H1 (cell line): ENCODE data around the gene NFKBIE. TPM values are rescaled to one million over a fixed set of nuclear protein-coding genes. Genes with fewer than 3 reads are reported as not detected.

Experiments
- CTCF ChIA-PET: fragments of 300-600 bp; sonication (Branson Sonifier 250); formaldehyde crosslinking; loops from one replicate; lab custom pipeline; 2021; ENCODE audit not compliant: partially characterized antibody; lab: Charles Lee
- POLR2A ChIA-PET: fragments of 300-600 bp; sonication (Branson Sonifier 250); formaldehyde crosslinking; loops from one replicate; lab custom pipeline; 2021; ENCODE audit warnings: inconsistent platforms; ENCODE audit not compliant: partially characterized antibody; lab: Charles Lee
- DNase-seq, 2 experiments: peaks; one replicate each; pipeline versions ENCODE4 v3.0.0 to v3.0.0-alpha.2; 2010 to 2022; ENCODE audit warnings: low spot score in 2 of 2, low read depth in 1 of 2, mixed read lengths in 1 of 2
- FAIRE-seq: peaks from 2 replicates; lab custom pipeline; 2011; peaks lifted over from hg19 to GRCh38; lab: Jason Lieb, UNC
- H2AFZ ChIP-seq: 2 replicates; pipeline ENCODE4 v1.8.1; 2012; ENCODE audit warnings: low read length, inconsistent platforms
- H2AK5ac ChIP-seq: 2 replicates; pipeline ENCODE4 v1.6.1; 2013; ENCODE audit warnings: low read depth, low read length
- H2BK120ac ChIP-seq: replicated peaks from 2 replicates; pipeline ENCODE3; 2013; ENCODE audit warnings: low read depth, low read length, inconsistent platforms
- H2BK12ac ChIP-seq: 2 replicates; pipeline ENCODE4 v1.6.1; 2013; ENCODE audit warnings: low read depth, low read length
- H2BK15ac ChIP-seq: 2 replicates; pipeline ENCODE4 v1.6.1; 2013; ENCODE audit warnings: low read length
- H2BK20ac ChIP-seq: 2 replicates; pipeline ENCODE4 v1.6.1; 2013; ENCODE audit warnings: low read length
- H2BK5ac ChIP-seq: 2 replicates; pipeline ENCODE4 v1.6.1; 2013; ENCODE audit warnings: low read depth, low read length
- H3K14ac ChIP-seq: 2 replicates; pipeline ENCODE4 v1.6.1; 2013; ENCODE audit warnings: inconsistent platforms; ENCODE audit not compliant: insufficient read length
- H3K18ac ChIP-seq: 2 replicates; pipeline ENCODE4 v1.6.1; 2013; ENCODE audit warnings: low read length; ENCODE audit errors: extremely low read depth
- H3K23ac ChIP-seq: 2 replicates; pipeline ENCODE4 v1.6.1; 2013; ENCODE audit warnings: inconsistent platforms; ENCODE audit not compliant: insufficient read length
- H3K23me2 ChIP-seq: 2 replicates; pipeline ENCODE4 v1.6.1; 2013; ENCODE audit warnings: low read depth, low read length
- H3K27ac ChIP-seq: 2 replicates; pipeline ENCODE4 v1.6.1; 2011; ENCODE audit warnings: low read depth, low read length, inconsistent platforms
- H3K27me3 ChIP-seq, 4 experiments: replicated peaks in 1 of 4; 1 replicate in 1 of 4; 2 replicates in 3 of 4; pipeline versions ENCODE4 v1.6.1 to v1.8.1; 2011 to 2013; ENCODE audit warnings: low read length in 3 of 4, mild to moderate bottlenecking in 3 of 4, inconsistent platforms in 2 of 4, mixed read lengths in 2 of 4, moderate library complexity in 1 of 4; ENCODE audit not compliant: control insufficient read depth in 3 of 4, insufficient read depth in 3 of 4; ENCODE audit errors: extremely low read depth in 1 of 4
- H3K36me3 ChIP-seq, 4 experiments: 2 replicates each; pipeline versions ENCODE4 v1.6.1 to v1.8.1; 2011 to 2013; ENCODE audit warnings: mild to moderate bottlenecking in 4 of 4, low read length in 3 of 4, moderate library complexity in 2 of 4, control low read depth in 1 of 4, inconsistent platforms in 1 of 4; ENCODE audit not compliant: insufficient read depth in 4 of 4, control insufficient read depth in 2 of 4
- H3K4ac ChIP-seq: replicated peaks from 2 replicates; pipeline ENCODE3; 2013; ENCODE audit warnings: low read length, low read depth, mixed read lengths, inconsistent platforms; ENCODE audit not compliant: insufficient read length
- H3K4me1 ChIP-seq, 4 experiments: replicated peaks in 1 of 4; 1 replicate in 1 of 4; 2 replicates in 3 of 4; pipeline versions ENCODE4 v1.6.1 to v1.8.1; 2011 to 2013; ENCODE audit warnings: low read length in 3 of 4, inconsistent platforms in 2 of 4, mixed read lengths in 1 of 4; ENCODE audit not compliant: insufficient read depth in 4 of 4, control insufficient read depth in 3 of 4
- H3K4me2 ChIP-seq, 2 experiments: 2 replicates each; pipeline versions ENCODE4 v1.6.1 to v1.8.1; 2011 to 2013; ENCODE audit warnings: low read depth in 2 of 2, low read length in 2 of 2, control low read depth in 1 of 2, inconsistent platforms in 1 of 2, mild to moderate bottlenecking in 1 of 2; ENCODE audit not compliant: insufficient read depth in 1 of 2
- H3K4me3 ChIP-seq, 4 experiments: fragments of 200-600, 300-600 bp in 1 of 4; sonication (generic), shearing (Covaris generic), sonication (Bioruptor Twin) in 1 of 4; 2 replicates each; pipeline versions ENCODE4 v1.5.1 to v1.8.1; 2011 to 2016; ENCODE audit warnings: low read length in 4 of 4, low read depth in 3 of 4, control low read depth in 2 of 4, inconsistent platforms in 2 of 4, mild to moderate bottlenecking in 2 of 4, mixed read lengths in 1 of 4, moderate library complexity in 1 of 4; ENCODE audit not compliant: insufficient read depth in 2 of 4; ENCODE audit errors: extremely low read depth in 1 of 4
- H3K56ac ChIP-seq: replicated peaks from 2 replicates; pipeline ENCODE3; 2013; ENCODE audit warnings: low read depth, mild to moderate bottlenecking, mixed read lengths, low read length, inconsistent platforms; ENCODE audit not compliant: insufficient read length
- H3K79me1 ChIP-seq: 2 replicates; pipeline ENCODE4 v1.6.1; 2013; ENCODE audit warnings: low read depth, low read length, control low read depth
- H3K79me2 ChIP-seq, 2 experiments: 2 replicates each; pipeline versions ENCODE4 v1.6.1 to v1.8.1; 2012 to 2013; ENCODE audit warnings: low read length in 2 of 2, mild to moderate bottlenecking in 2 of 2, inconsistent platforms in 1 of 2; ENCODE audit not compliant: insufficient read depth in 2 of 2, control insufficient read depth in 1 of 2
- H3K9ac ChIP-seq, 4 experiments: replicated peaks in 1 of 4; 1 replicate in 1 of 4; 2 replicates in 3 of 4; pipeline versions ENCODE4 v1.6.1 to v1.8.1; 2011 to 2013; ENCODE audit warnings: low read depth in 3 of 4, low read length in 3 of 4, control low read depth in 2 of 4, mild to moderate bottlenecking in 2 of 4, moderate library complexity in 2 of 4, inconsistent platforms in 1 of 4; ENCODE audit errors: extremely low read depth in 1 of 4
- H3K9me3 ChIP-seq, 2 experiments: 2 replicates each; pipeline versions ENCODE4 v1.6.1 to v1.8.1; 2012 to 2013; ENCODE audit warnings: mild to moderate bottlenecking in 2 of 2, moderate library complexity in 2 of 2, control low read depth in 1 of 2, inconsistent platforms in 1 of 2, low read depth in 1 of 2, low read length in 1 of 2, mixed read lengths in 1 of 2; ENCODE audit not compliant: insufficient read depth in 2 of 2
- H4K20me1 ChIP-seq, 2 experiments: replicated peaks in 1 of 2; 2 replicates each; pipeline versions ENCODE3 to v1.8.1; 2011 to 2013; ENCODE audit warnings: inconsistent platforms in 2 of 2, low read length in 2 of 2, mild to moderate bottlenecking in 1 of 2; ENCODE audit not compliant: insufficient read depth in 2 of 2, control insufficient read depth in 1 of 2
- H4K5ac ChIP-seq: 2 replicates; pipeline ENCODE4 v1.6.1; 2013; ENCODE audit warnings: low read length, low read depth, mixed read lengths, inconsistent platforms; ENCODE audit not compliant: insufficient read length
- H4K8ac ChIP-seq: 2 replicates; pipeline ENCODE4 v1.8.0; 2013; ENCODE audit warnings: mild to moderate bottlenecking, moderate library complexity, low read length, inconsistent platforms; ENCODE audit not compliant: insufficient read depth; ENCODE audit errors: extremely low read depth
- H4K91ac ChIP-seq: replicated peaks from 2 replicates; pipeline ENCODE3; 2013; ENCODE audit warnings: low read length, mixed read lengths, inconsistent platforms; ENCODE audit not compliant: insufficient read length
- CBX5 ChIP-seq: fragments of 300-800, 300-1000 bp; sonication (generic); IDR thresholded peaks from 2 replicates; pipeline ENCODE4 v1.7.1; 2016; ENCODE audit warnings: antibody characterized with exemption, low read length, low read depth
- CTCF ChIP-seq, 3 experiments: IDR thresholded peaks; 1 replicate in 2 of 3; 2 replicates in 1 of 3; pipeline versions ENCODE4 v1.5.1 to v1.6.1; 2011; ENCODE audit warnings: low read length in 3 of 3, mild to moderate bottlenecking in 3 of 3, inconsistent platforms in 2 of 3, low read depth in 1 of 3, moderate library complexity in 1 of 3; ENCODE audit not compliant: insufficient read depth in 1 of 3; ENCODE audit errors: control extremely low read depth in 1 of 3
- KDM1A ChIP-seq: fragments of 200-600, 300-600 bp; sonication (generic); IDR thresholded peaks from 2 replicates; pipeline ENCODE4 v1.7.1; 2016; ENCODE audit warnings: mild to moderate bottlenecking, low read length, borderline replicate concordance
- KDM4A ChIP-seq: IDR thresholded peaks from one replicate; pipeline ENCODE4 v1.7.1; 2012; ENCODE audit warnings: low read depth, mild to moderate bottlenecking, moderate library complexity, low read length, inconsistent platforms; ENCODE audit not compliant: severe bottlenecking
- NRF1 ChIP-seq: IDR thresholded peaks from 2 replicates; pipeline ENCODE4 v1.6.1; 2011; ENCODE audit warnings: mild to moderate bottlenecking, low read depth, low read length, improper control_type of control experiment
- RFX5 ChIP-seq: IDR thresholded peaks from 2 replicates; pipeline ENCODE4 v1.6.1; 2011; ENCODE audit warnings: low read depth, low read length, improper control_type of control experiment, borderline replicate concordance
- SUZ12 ChIP-seq: fragments of 200-600 bp; sonication (generic); IDR thresholded peaks from 2 replicates; pipeline ENCODE4 v1.6.1; 2012; ENCODE audit warnings: mild to moderate bottlenecking, inconsistent platforms, low read length, moderate library complexity, mixed read lengths
- WGBS, 2 experiments: shearing (Covaris generic) in 1 of 2; methylation state at CpG; one replicate each; pipeline versions ENCODE4 v1.1.6 to v1.1.7; 2013 to 2015; ENCODE audit warnings: low lambda C conversion rate in 2 of 2, mixed read lengths in 2 of 2, inconsistent platforms in 1 of 2, low coverage in 1 of 2, missing lambda C conversion rate in 1 of 2; ENCODE audit not compliant: insufficient replicate concordance in 2 of 2, insufficient coverage in 1 of 2, insufficient read length in 1 of 2; ENCODE audit errors: extremely low coverage in 1 of 2, missing lambda C conversion rate in 1 of 2; 5-methylcytosine and 5-hydroxymethylcytosine counted together
- polyA plus RNA-seq, 7 experiments: library from polyadenylated mRNA; depleted of rRNA in 3 of 7; stranded (reverse) in 5 of 7; unstranded in 2 of 7; fragments of >200 nt in 5 of 7; fragments of 200-250 nt in 2 of 7; gene quantifications; 1 replicate in 5 of 7; 2 replicates in 1 of 7; 4 replicates in 1 of 7; pipeline versions ENCODE4 v1.2.1 to v1.2.3, GENCODE V29; 2011 to 2013; ENCODE audit warnings: missing spikeins in 2 of 7, mixed read lengths in 2 of 7
- total RNA-seq: library from RNA; stranded (reverse); fragmentation: NEBNext Ultra II Directional; extraction: Animal tissue kit (Norgen Biotek cat#: 25700); gene quantifications from 2 replicates; pipeline ENCODE4 v1.2.1, GENCODE V29; 2021

NFKBIE gene
- total and polyA plus RNA-seq, 2 of the 8 experiments (the other 6 are each of a cell fraction or from before 2014, with no cell fraction given): 13.5 to 19.2 TPM

GRCh38 chr6:44275749-44276648 is 10.6 kb upstream of the NFKBIE start:
- POLR2A ChIA-PET: interaction anchor here (0.6 to 4.8 kb wide), 9 partner anchors 12 to 37 kb away, joined by 3 to 26 read pairs (median 3); partner anchors contain the start of genes AARS2, HSP90AB1 and SLC35B2
- Histone ChIP-seq H2AFZ (no peak overlapping the region), H3K23ac (no peak overlapping the region), H3K79me1 (no peaks in the 10 kb centered on the region; the same call in 1 of the 2 replicates), H3K9me3 (no peaks in the 10 kb centered on the region), H3K4me2 (no peak overlapping the region; a peak in 1 of 4 replicates), H4K91ac (no peak overlapping the region), H2BK5ac (no peak overlapping the region), H2BK15ac (no peak overlapping the region), H2BK20ac (no peak overlapping the region), H3K9ac (no peak overlapping the region; a peak in 1 of 7 replicates), H3K4me1 (peaks cover 5 to 16% (median 9%) of the 10 kb centered on the region in 4 experiments), H3K27me3 (peaks cover 0 to 3% (median 0%) of the 10 kb centered on the region in 4 experiments; a peak in 1 of 7 replicates), H3K14ac (no peak overlapping the region), H3K4ac (no peak overlapping the region), H3K23me2 (peaks cover 2% of the 10 kb centered on the region; the same call in 1 of the 2 replicates), H3K56ac (no peak overlapping the region), H4K5ac (no peak overlapping the region), H4K20me1 (peaks cover 0 to 8% of the 10 kb centered on the region in 2 experiments), H3K36me3 (peaks cover 0 to 9% (median 3%) of the 10 kb centered on the region in 4 experiments; a peak in 4 of 8 replicates), H3K79me2 (no peaks in the 10 kb centered on the region), H2AK5ac (no peak overlapping the region), H2BK12ac (no peak overlapping the region), H2BK120ac (no peak overlapping the region), H3K18ac (no peak overlapping the region), H3K4me3 (no peak overlapping the region), H4K8ac (peak overlapping the region; percentile 75; the same call in 1 of the 2 replicates), H3K27ac (no peak overlapping the region)
- DNase-seq (no peak), FAIRE-seq (no peak)
- CTCF ChIA-PET: interaction anchor here (1.0 to 19.0 kb wide), 9 partner anchors 9 to 179 kb away, joined by 3 to 330 read pairs (median 5); partner anchors contain the start of genes AARS2 and SLC35B2
- WGBS, 2 experiments: 82% methylated on average over 47 of the region's 109 CpGs; no CpG with 5 or more reads in 1 of the 2 experiments
- TF ChIP-seq KDM4A (no peak), KDM1A (no peak), NRF1 (no peak), RFX5 (no peak), CBX5 (no peak), SUZ12 (no peak), CTCF (IDR thresholded peaks at IDR 0.05; ENCODE audit: control extremely low read depth in 1 of 3, insufficient read depth in 1 of 3, low read depth in 1 of 3, low read length in 3 of 3) (no peak)
